Stimulated activated CD4-positive, alpha-beta T cell treated with anti-CD3 and anti-CD28 coated beads, TNF-alpha, amount 100 ng/mL, for 48 hours (primary cell): ENCODE results near the gene SBF1.
"Not testable (repeated sequence)": the region's sequence is repeated elsewhere in the genome, so short reads cannot be mapped to it uniquely, and the experiment has no call there.

Experiments used
- DNase-seq, 3 donors: peaks; one replicate each; pipeline ENCODE4 v3.0.0-alpha.2; 2020; ENCODE audit warnings: low read depth in 3 of 3

The SBF1 gene, protein sequence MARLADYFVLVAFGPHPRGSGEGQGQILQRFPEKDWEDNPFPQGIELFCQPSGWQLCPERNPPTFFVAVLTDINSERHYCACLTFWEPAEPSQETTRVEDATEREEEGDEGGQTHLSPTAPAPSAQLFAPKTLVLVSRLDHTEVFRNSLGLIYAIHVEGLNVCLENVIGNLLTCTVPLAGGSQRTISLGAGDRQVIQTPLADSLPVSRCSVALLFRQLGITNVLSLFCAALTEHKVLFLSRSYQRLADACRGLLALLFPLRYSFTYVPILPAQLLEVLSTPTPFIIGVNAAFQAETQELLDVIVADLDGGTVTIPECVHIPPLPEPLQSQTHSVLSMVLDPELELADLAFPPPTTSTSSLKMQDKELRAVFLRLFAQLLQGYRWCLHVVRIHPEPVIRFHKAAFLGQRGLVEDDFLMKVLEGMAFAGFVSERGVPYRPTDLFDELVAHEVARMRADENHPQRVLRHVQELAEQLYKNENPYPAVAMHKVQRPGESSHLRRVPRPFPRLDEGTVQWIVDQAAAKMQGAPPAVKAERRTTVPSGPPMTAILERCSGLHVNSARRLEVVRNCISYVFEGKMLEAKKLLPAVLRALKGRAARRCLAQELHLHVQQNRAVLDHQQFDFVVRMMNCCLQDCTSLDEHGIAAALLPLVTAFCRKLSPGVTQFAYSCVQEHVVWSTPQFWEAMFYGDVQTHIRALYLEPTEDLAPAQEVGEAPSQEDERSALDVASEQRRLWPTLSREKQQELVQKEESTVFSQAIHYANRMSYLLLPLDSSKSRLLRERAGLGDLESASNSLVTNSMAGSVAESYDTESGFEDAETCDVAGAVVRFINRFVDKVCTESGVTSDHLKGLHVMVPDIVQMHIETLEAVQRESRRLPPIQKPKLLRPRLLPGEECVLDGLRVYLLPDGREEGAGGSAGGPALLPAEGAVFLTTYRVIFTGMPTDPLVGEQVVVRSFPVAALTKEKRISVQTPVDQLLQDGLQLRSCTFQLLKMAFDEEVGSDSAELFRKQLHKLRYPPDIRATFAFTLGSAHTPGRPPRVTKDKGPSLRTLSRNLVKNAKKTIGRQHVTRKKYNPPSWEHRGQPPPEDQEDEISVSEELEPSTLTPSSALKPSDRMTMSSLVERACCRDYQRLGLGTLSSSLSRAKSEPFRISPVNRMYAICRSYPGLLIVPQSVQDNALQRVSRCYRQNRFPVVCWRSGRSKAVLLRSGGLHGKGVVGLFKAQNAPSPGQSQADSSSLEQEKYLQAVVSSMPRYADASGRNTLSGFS (N-terminal part only)

DNA sequence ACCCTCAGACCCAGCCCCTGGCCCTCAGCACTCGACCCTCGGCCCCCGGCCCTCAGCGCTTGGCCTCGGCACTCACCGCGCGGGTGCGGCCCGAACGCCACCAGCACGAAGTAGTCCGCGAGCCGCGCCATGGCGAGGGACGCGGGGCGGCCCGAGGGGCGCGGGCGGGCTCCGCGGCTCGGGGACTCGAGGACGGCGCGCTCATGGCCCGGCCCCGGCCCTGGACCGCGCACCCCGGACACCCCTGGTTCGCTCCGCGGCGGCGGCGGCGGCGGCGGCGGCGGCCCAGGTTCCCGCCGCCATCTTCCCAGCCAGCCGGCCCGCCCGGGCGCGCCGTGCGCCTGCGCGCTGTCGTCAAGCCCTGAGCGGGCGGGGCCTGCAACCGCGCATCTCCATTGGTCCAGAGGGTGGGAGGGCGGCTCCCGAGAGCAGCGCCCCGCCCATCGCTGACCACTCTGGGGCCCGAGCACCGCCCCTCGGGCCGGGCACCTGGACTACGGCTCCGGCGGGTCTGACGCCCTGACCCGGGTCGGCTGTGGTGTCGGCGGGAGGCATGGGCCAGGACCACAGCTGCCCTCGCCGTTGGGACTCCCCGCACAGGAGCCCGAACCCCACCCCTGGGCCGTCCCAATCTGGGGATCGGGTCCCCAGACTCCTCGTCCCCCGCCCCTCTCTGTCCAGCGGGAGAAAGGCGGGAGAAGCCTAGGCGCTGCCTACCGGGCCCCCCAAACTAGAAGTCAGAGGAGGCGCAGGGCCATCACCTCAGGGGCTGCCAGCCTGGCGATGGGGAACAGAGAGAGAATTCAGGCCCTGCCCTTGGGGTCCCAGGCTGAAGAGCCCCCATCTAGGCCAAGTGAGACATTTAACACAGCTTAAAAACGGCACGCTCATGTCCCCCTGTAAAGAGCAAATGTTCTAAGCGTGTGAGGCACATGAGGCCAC is at the start of gene SBF1:
Gene SBF1, minus strand, starts transcription at position 326 of the 942 bp plus-strand sequence. Its CDS starts 195 bp downstream, at position 131.
- DNase-seq: peak; percentile 71 to 88 (median 80)

- no peak for DNase-seq
Observed at GRCh38 chr22:50523806-50524675, 49.2 kb upstream of the SBF1 start.

GRCh38 chr22:50523458-50523805 is 48.6 kb upstream of the SBF1 start:
- no peak for DNase-seq

DNA sequence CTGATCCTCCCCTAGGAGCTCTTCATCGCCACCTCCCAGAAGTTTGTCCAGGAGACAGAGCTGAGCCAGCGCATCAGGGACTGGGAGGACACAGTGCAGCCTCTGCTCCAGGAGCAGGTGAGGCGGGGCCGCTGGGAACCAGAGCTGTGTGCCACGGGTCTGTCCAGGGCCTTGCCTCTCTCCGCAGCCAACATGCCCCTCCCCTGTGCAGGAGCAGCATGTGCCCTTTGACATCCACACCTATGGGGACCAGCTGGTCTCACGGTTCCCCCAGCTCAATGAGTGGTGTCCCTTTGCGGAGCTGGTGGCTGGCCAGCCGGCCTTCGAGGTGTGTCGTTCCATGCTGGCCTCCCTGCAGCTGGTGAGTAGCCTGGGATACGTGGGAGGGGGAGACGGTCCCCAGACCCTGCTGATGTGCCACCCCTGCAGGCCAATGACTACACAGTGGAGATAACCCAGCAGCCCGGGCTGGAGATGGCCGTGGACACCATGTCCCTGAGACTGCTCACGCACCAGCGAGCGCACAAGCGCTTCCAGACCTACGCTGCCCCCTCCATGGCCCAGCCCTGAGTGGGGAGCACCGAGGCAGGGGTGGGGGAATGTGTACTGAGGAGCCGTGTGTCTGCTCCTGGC is 48.1 kb upstream of the SBF1 start:
- no peak for DNase-seq

GRCh38 chr22:50522208-50522805 is 47.5 kb upstream of the SBF1 start:
- no peak for DNase-seq

- no peak for DNase-seq
Observed at GRCh38 chr22:50521710-50522109, 46.9 kb upstream of the SBF1 start.

DNA sequence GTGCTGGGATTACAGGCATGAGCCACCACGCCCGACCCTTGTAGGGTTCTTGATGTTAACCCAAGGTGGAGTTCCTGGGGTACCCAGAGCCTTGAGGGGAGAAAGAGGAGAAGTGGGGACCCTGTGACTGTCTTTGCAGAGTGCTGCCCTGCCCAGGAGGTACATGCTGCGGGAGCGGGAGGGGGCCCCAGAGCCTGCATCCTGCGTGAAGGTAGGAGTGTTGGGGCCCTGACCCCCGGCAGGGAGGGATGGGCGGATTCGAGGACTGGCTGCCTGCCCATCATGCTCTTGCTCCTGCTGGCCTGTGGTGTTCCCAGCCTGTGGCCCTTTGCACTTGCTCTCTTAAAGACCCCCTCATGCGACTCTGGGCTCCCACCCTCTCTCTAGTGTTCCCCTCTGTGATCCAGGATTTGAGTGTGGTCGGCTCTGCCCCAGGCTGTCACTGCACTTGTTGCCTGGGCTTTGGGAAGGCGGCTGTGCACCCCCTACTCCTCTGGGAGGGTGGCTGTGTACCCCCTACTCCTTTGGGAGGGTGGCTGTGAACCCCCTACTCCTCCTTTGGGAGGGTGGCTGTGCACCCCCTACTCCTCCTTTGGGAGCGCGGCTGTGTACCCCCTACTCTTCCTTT is 46.1 kb upstream of the SBF1 start:
- no peak for DNase-seq

GRCh38 chr22:50520184-50520583 is 45.3 kb upstream of the SBF1 start:
- DNase-seq: not testable (repeated sequence)

DNA sequence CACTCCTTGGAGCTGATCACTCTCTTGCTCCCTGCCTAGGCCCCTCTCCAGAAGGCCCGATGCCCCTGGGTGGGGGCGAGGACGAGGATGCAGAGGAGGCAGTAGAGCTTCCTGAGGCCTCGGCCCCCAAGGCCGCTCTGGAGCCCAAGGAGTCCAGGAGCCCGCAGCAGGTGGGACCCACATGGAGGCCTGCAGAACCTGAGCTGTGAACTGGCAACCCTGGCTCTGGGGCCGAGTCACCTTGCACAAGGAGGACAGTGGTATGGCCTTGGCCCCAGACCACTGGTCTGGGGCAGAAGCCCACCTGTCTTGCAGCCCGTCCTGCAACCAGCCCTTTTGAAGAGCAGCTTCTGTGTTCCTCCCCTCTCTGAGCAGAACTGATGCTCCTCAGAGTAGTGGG is 44.3 kb upstream of the SBF1 start:
- no peak for DNase-seq

DNA sequence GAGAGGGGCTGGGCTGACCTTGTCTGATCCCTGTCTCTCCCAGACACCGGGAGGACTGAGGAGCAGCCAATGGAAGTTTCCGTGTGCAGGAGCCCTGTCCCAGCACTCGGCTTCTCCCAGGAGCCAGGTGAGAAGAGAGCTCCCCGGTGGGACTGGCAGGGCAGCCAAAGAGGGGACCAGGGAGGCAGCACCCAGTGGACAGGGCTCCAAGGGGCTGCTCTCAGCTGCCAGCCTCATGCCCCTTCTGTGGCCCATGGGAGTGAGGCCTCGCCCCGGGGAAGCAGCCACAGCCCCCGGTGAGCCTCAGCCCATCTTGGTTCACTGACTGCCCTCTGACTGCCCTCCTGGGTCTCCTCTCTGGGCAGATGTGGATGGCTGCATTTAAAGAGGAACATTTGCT is 43.8 kb upstream of the SBF1 start:
- no peak for DNase-seq

DNA sequence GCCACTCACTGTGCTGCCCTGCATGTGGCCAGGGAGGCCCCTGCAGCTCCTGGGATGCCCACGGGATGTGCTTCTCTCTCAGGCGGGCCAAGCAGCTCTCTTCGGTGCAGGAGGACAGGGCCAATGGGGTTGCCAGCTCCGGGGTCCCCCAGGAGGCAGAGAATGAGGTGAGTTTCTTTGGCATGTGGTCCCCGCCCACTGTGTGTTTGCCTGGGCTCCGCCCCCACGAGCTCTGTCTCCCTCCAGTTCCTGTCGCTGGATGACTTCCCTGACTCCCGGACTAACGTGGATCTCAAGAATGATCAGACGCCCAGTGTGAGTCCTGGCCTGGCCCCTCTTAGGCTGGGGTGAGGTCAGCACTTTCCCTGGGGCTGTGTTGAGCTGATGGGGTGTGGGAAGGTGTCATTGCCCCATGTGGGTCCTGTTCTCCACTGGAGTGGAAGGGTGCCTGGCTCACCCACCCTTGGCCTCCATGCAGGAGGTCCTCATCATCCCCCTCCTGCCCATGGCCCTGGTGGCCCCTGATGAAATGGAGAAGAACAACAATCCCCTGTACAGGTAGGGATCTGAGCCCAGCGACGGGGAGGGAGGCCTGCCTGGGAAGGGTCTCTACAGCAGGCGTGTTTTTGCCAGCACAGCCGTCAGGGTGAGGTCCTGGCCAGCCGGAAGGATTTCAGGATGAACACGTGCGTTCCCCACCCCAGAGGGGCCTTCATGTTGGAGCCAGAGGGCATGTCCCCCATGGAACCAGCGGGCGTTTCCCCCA is 42.8 kb upstream of the SBF1 start:
- DNase-seq: no peak

DNA sequence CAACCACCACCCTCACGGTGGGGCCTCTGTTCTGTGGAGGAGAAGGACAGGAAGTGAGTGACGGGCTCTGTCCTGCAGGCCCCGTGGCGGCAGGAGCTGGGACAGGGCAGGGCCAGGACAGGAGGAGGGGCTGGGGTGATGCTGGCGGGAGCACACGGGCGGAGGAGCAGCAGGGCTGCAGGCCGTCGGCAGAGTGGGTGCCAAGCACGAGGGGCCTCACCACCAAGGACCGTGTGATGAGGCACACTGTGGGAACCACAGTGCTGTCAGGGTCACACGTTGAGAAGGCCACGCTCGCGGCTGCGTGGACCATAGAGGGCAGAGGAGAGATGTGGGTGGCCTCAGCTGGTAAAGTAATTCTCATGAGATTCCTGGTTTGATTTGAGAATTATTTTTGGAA is 42.1 kb upstream of the SBF1 start:
- no peak for DNase-seq

DNA sequence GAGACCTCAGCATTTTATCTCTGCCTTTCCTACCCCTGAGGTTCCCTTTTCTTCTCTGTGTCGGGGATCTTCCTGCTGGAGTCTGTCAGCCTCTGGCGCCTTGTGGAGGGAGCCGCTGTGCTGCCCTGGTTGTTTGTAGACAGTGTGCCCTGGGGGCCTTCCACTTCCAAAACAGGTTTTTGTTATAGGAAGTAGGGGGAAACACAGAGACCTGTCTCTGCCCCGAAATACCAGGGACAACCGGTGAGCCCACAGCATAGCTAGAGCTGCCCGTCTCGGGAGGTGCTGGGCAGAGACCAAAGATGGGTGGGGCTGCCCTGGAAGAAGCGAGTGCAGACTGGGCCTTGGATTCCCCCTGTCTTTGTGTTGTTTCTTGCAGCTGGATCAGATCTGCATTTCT is 41.2 kb upstream of the SBF1 start:
- DNase-seq: no peak

DNA sequence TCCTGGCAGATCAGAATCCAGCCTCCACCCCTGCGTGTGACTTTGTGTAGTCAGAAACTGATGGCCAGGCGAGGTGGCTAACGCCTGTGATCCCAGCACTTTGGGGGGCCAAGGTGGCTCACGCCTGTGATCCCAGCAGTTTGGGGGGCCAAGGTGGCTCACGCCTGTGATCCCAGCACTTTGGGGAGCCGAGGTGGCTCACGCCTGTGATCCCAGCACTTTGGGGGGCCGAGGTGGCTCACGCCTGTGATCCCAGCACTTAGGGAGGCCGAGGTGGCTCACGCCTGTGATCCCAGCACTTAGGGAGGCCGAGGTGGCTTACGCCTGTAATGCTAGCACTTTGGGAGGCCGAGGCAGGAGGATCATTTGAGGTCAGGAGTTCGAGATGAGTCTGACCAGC is 38.3 kb upstream of the SBF1 start:
- DNase-seq: no peak

DNA sequence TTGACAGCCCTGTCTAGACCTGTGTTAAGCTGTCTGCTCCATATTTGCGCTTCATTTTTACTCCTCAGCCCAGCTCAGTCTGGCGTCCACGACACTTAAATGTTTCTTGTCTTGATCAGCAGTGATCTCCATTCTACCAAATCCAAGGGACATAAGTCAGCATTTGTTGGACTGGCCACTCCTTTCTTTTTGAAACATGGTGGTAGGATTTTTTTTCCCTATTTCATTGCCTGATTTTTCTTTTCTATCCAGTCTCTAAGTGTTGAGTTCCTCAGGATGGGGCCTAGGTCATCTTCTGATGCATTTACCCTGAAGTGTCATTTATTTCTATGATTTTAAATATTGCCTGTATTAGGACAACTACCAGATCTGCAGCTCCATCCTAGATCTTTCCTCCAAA is 34.1 kb upstream of the SBF1 start:
- no peak for DNase-seq

GRCh38 chr22:50507991-50508884 is 33.4 kb upstream of the SBF1 start, which contains the start of gene NCAPH2:
Gene NCAPH2, plus strand, starts transcription at chr22:50508224. Its CDS starts 114 bp downstream, at chr22:50508338.
- peak; percentile 96 to 98 (median 97) for DNase-seq
